ENCODE measurements around the gene STK33. TPM values are rescaled to one million over a fixed set of nuclear protein-coding genes. Genes with fewer than 3 reads are reported as not detected.

The STK33 gene
- total and polyA plus RNA-seq, 4 experiments from 2014 or later = not detected

DNA sequence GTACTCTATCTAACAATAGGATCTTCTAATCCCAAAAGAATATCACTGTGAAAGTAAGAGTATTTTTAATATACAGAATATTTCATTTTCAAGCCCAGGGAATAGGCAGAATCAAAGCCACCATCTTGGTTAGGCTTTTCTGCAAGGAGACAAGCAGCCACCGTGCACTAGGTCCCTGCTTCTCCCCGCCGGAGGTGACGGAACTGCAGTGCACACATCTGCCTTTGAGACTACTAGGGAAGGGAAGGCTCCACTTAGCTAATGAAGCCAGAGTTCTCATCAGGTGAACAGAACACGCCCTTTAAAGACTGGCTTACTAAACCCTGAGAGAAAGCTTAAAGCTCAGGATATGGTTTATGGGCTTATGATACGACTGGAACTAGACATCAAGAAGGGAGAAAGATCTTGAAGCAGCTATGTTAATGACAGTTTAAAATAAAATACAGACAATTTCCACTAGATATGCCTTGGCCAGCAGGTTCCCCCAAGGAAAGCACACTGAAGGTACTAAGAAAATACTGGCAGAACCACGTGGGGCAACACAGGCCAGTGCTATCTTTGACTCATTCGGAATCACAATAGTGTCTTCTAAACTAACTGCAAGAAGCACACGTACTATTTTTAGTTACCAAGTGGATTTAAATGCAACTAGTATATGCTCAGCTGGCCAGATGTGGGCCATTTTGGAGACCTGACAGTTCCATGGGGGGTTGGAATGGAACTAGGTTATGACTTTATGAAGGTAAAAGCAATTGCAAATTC is 203.0 kb downstream of the STK33 start:
- intact Hi-C loops (cut with micrococcal nuclease) = no loop called here
- no peaks in the 10 kb centered on the region for H3K9me3 ChIP-seq (ENCODE audit: control insufficient read depth in 1 of 2, low read length in 2 of 2)
- Mint-ChIP-seq H3K9me3 (peaks cover 0 to 5% (median 0%) of the 10 kb centered on the region in 8 donors), H3K27ac (no peak overlapping the region), H3K4me3 (no peak overlapping the region), H3K4me1 (no peaks in the 10 kb centered on the region), H3K27me3 (peaks cover 1 to 6% of the 10 kb centered on the region in 2 donors), H3K36me3 (no peaks in the 10 kb centered on the region)
- no peak overlapping the region for H3K4me3 ChIP-seq (ENCODE audit: low read length in 2 of 2)
- H3K36me3 ChIP-seq (ENCODE audit: insufficient read depth, low read length) = no peaks in the 10 kb centered on the region
- POLR2A ChIA-PET (ENCODE audit: partially characterized antibody) = no interaction called here
- no peaks in the 10 kb centered on the region for H3K4me1 ChIP-seq (ENCODE audit: insufficient read depth, low read length)
- no peaks in the 10 kb centered on the region for H3K27me3 ChIP-seq (ENCODE audit: insufficient read depth, low read length)
- H3K27ac ChIP-seq (ENCODE audit: low read depth, low read length) = no peak overlapping the region
- no peak for DNase-seq
- CTCF ChIA-PET (ENCODE audit: partially characterized antibody) = interaction anchor here (0.6 kb wide), 1 partner anchor 1470 kb away, joined by 4 read pairs; no protein-coding TSS in a partner anchor

GRCh38 chr11:8389029-8389996 is 204.7 kb downstream of the STK33 start:
- no peaks in the 10 kb centered on the region for H3K27me3 ChIP-seq (ENCODE audit: insufficient read depth, low read length)
- H3K36me3 ChIP-seq (ENCODE audit: insufficient read depth, low read length) = no peaks in the 10 kb centered on the region
- Mint-ChIP-seq H3K36me3 (no peaks in the 10 kb centered on the region), H3K4me3 (no peak overlapping the region), H3K27me3 (peaks cover 6 to 7% of the 10 kb centered on the region in 2 donors), H3K27ac (no peak overlapping the region), H3K4me1 (peaks cover 0 to 7% (median 0%) of the 10 kb centered on the region in 4 donors), H3K9me3 (peaks cover 0 to 4% (median 0%) of the 10 kb centered on the region in 8 donors)
- ChIA-PET POLR2A (ENCODE audit: partially characterized antibody) (no interaction called here), CTCF (ENCODE audit: partially characterized antibody) (no interaction called here)
- H3K4me1 ChIP-seq (ENCODE audit: insufficient read depth, low read length) = no peaks in the 10 kb centered on the region
- no peaks in the 10 kb centered on the region for H3K9me3 ChIP-seq (ENCODE audit: control insufficient read depth in 1 of 2, low read length in 2 of 2)
- no peak for DNase-seq
- intact Hi-C loops (cut with micrococcal nuclease) = no loop called here
- no peak overlapping the region for H3K27ac ChIP-seq (ENCODE audit: low read depth, low read length)
- H3K4me3 ChIP-seq (ENCODE audit: low read length in 2 of 2) = no peak overlapping the region

- H3K27ac Mint-ChIP-seq = no peak overlapping the region
- H3K36me3 Mint-ChIP-seq = no peaks in the 10 kb centered on the region
- Histone ChIP-seq H3K4me1 (ENCODE audit: insufficient read depth, low read length) (no peaks in the 10 kb centered on the region), H3K27ac (ENCODE audit: low read depth, low read length) (no peak overlapping the region), H3K4me3 (ENCODE audit: low read length in 2 of 2) (no peak overlapping the region), H3K27me3 (ENCODE audit: insufficient read depth, low read length) (no peaks in the 10 kb centered on the region), H3K9me3 (ENCODE audit: control insufficient read depth in 1 of 2, low read length in 2 of 2) (no peaks in the 10 kb centered on the region), H3K36me3 (ENCODE audit: insufficient read depth, low read length) (no peaks in the 10 kb centered on the region)
- H3K4me3 Mint-ChIP-seq = no peak overlapping the region
- CTCF ChIA-PET (ENCODE audit: partially characterized antibody) = no interaction called here
- H3K9me3 Mint-ChIP-seq = peaks cover 0 to 4% (median 0%) of the 10 kb centered on the region in 8 donors
- H3K27me3 Mint-ChIP-seq = peaks cover 6 to 7% of the 10 kb centered on the region in 2 donors
- intact Hi-C loops (cut with micrococcal nuclease) = no loop called here
- POLR2A ChIA-PET (ENCODE audit: partially characterized antibody) = no interaction called here
- no peak for DNase-seq
- peaks cover 0 to 7% (median 0%) of the 10 kb centered on the region in 4 donors for H3K4me1 Mint-ChIP-seq
Observed at GRCh38 chr11:8387693-8388092, 206.3 kb downstream of the STK33 start.

- H3K4me3 Mint-ChIP-seq = no peak overlapping the region
- no peaks in the 10 kb centered on the region for H3K36me3 ChIP-seq (ENCODE audit: insufficient read depth, low read length)
- H3K27ac Mint-ChIP-seq = no peak overlapping the region
- H3K9me3 Mint-ChIP-seq = peaks cover 0 to 4% (median 0%) of the 10 kb centered on the region in 8 donors
- peaks cover 6 to 7% of the 10 kb centered on the region in 2 donors for H3K27me3 Mint-ChIP-seq
- DNase-seq = no peak
- H3K4me1 ChIP-seq (ENCODE audit: insufficient read depth, low read length) = no peaks in the 10 kb centered on the region
- ChIA-PET CTCF (ENCODE audit: partially characterized antibody) (no interaction called here), POLR2A (ENCODE audit: partially characterized antibody) (no interaction called here)
- H3K9me3 ChIP-seq (ENCODE audit: control insufficient read depth in 1 of 2, low read length in 2 of 2) = no peaks in the 10 kb centered on the region
- intact Hi-C loops (cut with micrococcal nuclease) = no loop called here
- no peaks in the 10 kb centered on the region for H3K36me3 Mint-ChIP-seq
- no peak overlapping the region for H3K27ac ChIP-seq (ENCODE audit: low read depth, low read length)
- H3K4me3 ChIP-seq (ENCODE audit: low read length in 2 of 2) = no peak overlapping the region
- peaks cover 0 to 7% (median 0%) of the 10 kb centered on the region in 4 donors for H3K4me1 Mint-ChIP-seq
- no peaks in the 10 kb centered on the region for H3K27me3 ChIP-seq (ENCODE audit: insufficient read depth, low read length)
Observed at GRCh38 chr11:8387141-8387540, 206.9 kb downstream of the STK33 start.

- no peak overlapping the region for H3K4me3 Mint-ChIP-seq
- no peak overlapping the region for H3K4me3 ChIP-seq (ENCODE audit: low read length in 2 of 2)
- intact Hi-C loops (cut with micrococcal nuclease) = no loop called here
- H3K9me3 Mint-ChIP-seq = peaks cover 0 to 4% (median 0%) of the 10 kb centered on the region in 8 donors
- ChIA-PET CTCF (ENCODE audit: partially characterized antibody) (no interaction called here), POLR2A (ENCODE audit: partially characterized antibody) (no interaction called here)
- H3K4me1 Mint-ChIP-seq = peaks cover 0 to 7% (median 0%) of the 10 kb centered on the region in 4 donors
- H3K27me3 Mint-ChIP-seq = peaks cover 6 to 7% of the 10 kb centered on the region in 2 donors
- no peak overlapping the region for H3K27ac Mint-ChIP-seq
- no peaks in the 10 kb centered on the region for H3K36me3 Mint-ChIP-seq
- H3K9me3 ChIP-seq (ENCODE audit: control insufficient read depth in 1 of 2, low read length in 2 of 2) = no peaks in the 10 kb centered on the region
- H3K36me3 ChIP-seq (ENCODE audit: insufficient read depth, low read length) = no peaks in the 10 kb centered on the region
- H3K4me1 ChIP-seq (ENCODE audit: insufficient read depth, low read length) = no peaks in the 10 kb centered on the region
- DNase-seq = no peak
- H3K27ac ChIP-seq (ENCODE audit: low read depth, low read length) = no peak overlapping the region
- no peaks in the 10 kb centered on the region for H3K27me3 ChIP-seq (ENCODE audit: insufficient read depth, low read length)
Observed at GRCh38 chr11:8386134-8386864, 207.7 kb downstream of the STK33 start.

DNA sequence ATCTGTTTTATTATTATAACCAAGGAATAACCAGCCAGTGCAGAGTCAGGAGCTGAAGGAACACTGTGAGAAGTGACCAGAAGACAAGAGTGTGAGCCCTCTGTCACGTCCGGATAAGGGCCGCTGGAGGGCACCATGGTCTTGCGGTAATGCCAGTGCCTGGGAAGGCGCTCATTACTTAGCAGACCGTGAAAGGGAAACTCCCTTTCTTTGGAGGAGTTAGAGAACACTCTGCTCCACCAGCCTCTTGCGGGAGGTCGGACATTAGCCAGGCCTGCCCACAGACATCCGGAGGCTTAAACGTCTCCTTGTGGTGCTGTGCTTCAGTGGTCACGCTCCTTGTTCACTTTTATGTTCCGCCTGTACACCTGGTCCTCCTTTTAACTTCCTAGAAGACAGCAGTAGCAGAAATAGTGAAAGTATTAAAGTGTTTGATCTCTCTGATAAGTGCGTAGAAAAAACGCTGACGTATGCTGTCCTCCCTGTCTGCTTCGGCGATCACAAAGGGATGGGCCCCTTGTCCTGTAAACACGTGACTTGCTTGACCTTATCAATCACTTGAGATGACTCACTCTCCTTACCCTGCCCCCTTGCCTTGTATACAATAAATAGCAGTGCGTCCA is 209.7 kb downstream of the STK33 start:
- Histone ChIP-seq H3K27ac (ENCODE audit: low read depth, low read length) (no peak overlapping the region), H3K36me3 (ENCODE audit: insufficient read depth, low read length) (no peaks in the 10 kb centered on the region), H3K27me3 (ENCODE audit: insufficient read depth, low read length) (no peaks in the 10 kb centered on the region), H3K9me3 (ENCODE audit: control insufficient read depth in 1 of 2, low read length in 2 of 2) (no peaks in the 10 kb centered on the region), H3K4me3 (ENCODE audit: low read length in 2 of 2) (no peak overlapping the region), H3K4me1 (ENCODE audit: insufficient read depth, low read length) (no peaks in the 10 kb centered on the region)
- no peak for DNase-seq
- H3K9me3 Mint-ChIP-seq = peaks cover 0 to 4% (median 0%) of the 10 kb centered on the region in 8 donors
- POLR2A ChIA-PET (ENCODE audit: partially characterized antibody) = no interaction called here
- no peaks in the 10 kb centered on the region for H3K36me3 Mint-ChIP-seq
- intact Hi-C loops (cut with micrococcal nuclease) = no loop called here
- H3K4me3 Mint-ChIP-seq = peak overlapping the region in 4 of 8 donors; percentile 0 to 69 (median 18)
- H3K27ac Mint-ChIP-seq = no peak overlapping the region
- CTCF ChIA-PET (ENCODE audit: partially characterized antibody) = no interaction called here
- peaks cover 0 to 7% (median 0%) of the 10 kb centered on the region in 4 donors for H3K4me1 Mint-ChIP-seq
- peaks cover 6 to 7% of the 10 kb centered on the region in 2 donors for H3K27me3 Mint-ChIP-seq
